ENCODE measurements around the gene CFAP52. TPM values are rescaled to one million over a fixed set of nuclear protein-coding genes. Genes with fewer than 3 reads are reported as not detected.

Gene CFAP52
- total and polyA plus RNA-seq, 2 of the 13 experiments (the other 11 are each of a cell fraction or from before 2014, with no cell fraction given), result not detected

GRCh38 chr17:9575381-9576101 is 901 bp upstream of the CFAP52 start, which contains the start of gene STX8 (continued):
- TF ChIP-seq MXI1 (IDR thresholded peaks at IDR 0.05; ENCODE audit: borderline replicate concordance, low read depth, low read length), result no peak; the same call in 2 of the 3 replicates
- TF ChIP-seq ZBTB26 (CRISPR knock-in tag; IDR thresholded peaks at IDR 0.05; ENCODE audit: borderline replicate concordance), result peak; percentile 58; the same call in 1 of the 2 replicates
- TF ChIP-seq TEF (CRISPR knock-in tag; IDR thresholded peaks at IDR 0.05), result no peak
- no peak for TF ChIP-seq ZNF549 (CRISPR knock-in tag; IDR thresholded peaks at IDR 0.05)
- TF ChIP-seq ZFX (CRISPR knock-in tag; IDR thresholded peaks at IDR 0.05; ENCODE audit: low read depth), result peak; percentile 89
- no peak for TF ChIP-seq RFXAP (CRISPR knock-in tag; IDR thresholded peaks at IDR 0.05; ENCODE audit: borderline replicate concordance)
- TF ChIP-seq ZNF652 (CRISPR knock-in tag; IDR thresholded peaks at IDR 0.05; ENCODE audit: borderline replicate concordance, low read depth), result peak; percentile 9; the same call in 1 of the 2 replicates
- no peak for TF ChIP-seq ZNF234 (CRISPR knock-in tag; conservative IDR thresholded peaks at IDR 0.05)
- peak; percentile 97 for TF ChIP-seq KMT2B (CRISPR knock-in tag; IDR thresholded peaks at IDR 0.05)
- peak; percentile 65 for TF ChIP-seq MYPOP (CRISPR knock-in tag; IDR thresholded peaks at IDR 0.05)
- TF ChIP-seq JARID2 (CRISPR knock-in tag; IDR thresholded peaks at IDR 0.05; ENCODE audit: insufficient replicate concordance), result no peak
- TF ChIP-seq ZNF792 (CRISPR knock-in tag; IDR thresholded peaks at IDR 0.05), result peak; percentile 61; the same call in 1 of the 2 replicates
- TF ChIP-seq SMAD1 (CRISPR knock-in tag; IDR thresholded peaks at IDR 0.05; ENCODE audit: borderline replicate concordance, low read depth), result 0 out of 2 replicates have a peak, but pooled peaks have one; percentile 66
- peak; percentile 75; the same call in 1 of the 2 replicates for TF ChIP-seq THAP7 (CRISPR knock-in tag; IDR thresholded peaks at IDR 0.05)
- TF ChIP-seq ZNF580 (CRISPR knock-in tag; IDR thresholded peaks at IDR 0.05; ENCODE audit: borderline replicate concordance, low read depth), result peak; percentile 51; the same call in 1 of the 2 replicates
- no peak for TF ChIP-seq NFE2L2 (IDR thresholded peaks at IDR 0.05; ENCODE audit: low read length)
- no peak; the same call in 1 of the 2 replicates for TF ChIP-seq NFKBIZ (CRISPR knock-in tag; IDR thresholded peaks at IDR 0.05)
- TF ChIP-seq SIN3B (IDR thresholded peaks at IDR 0.05; ENCODE audit: low read length), result no peak
- no peak for TF ChIP-seq ZNF496 (CRISPR knock-in tag; IDR thresholded peaks at IDR 0.05; ENCODE audit: insufficient replicate concordance)
- no peak; the same call in 1 of the 2 replicates for TF ChIP-seq KLF12 (CRISPR knock-in tag; IDR thresholded peaks at IDR 0.05; ENCODE audit: borderline replicate concordance)
- no peak for TF ChIP-seq ZBTB37 (CRISPR knock-in tag; IDR thresholded peaks at IDR 0.05)
- TF ChIP-seq EHMT2 (IDR thresholded peaks at IDR 0.05; ENCODE audit: borderline replicate concordance, low read depth, low read length), result no peak
- no peak for TF ChIP-seq THYN1 (CRISPR knock-in tag; IDR thresholded peaks at IDR 0.05; ENCODE audit: borderline replicate concordance, low read depth)
- TF ChIP-seq IKZF1 (IDR thresholded peaks at IDR 0.05), result no peak
- peak; percentile 93 for TF ChIP-seq SPEN (CRISPR knock-in tag; IDR thresholded peaks at IDR 0.05; ENCODE audit: low read depth)
- TF ChIP-seq FOSL2 (CRISPR knock-in tag; IDR thresholded peaks at IDR 0.05), result peak; percentile 36; the same call in 1 of the 2 replicates
